GM10248 (cell line): Measurements from ENCODE around the gene RND3.

Experiments used
- CTCF ChIA-PET: fragments of 300-600 bp; sonication (Branson Sonifier 250); formaldehyde crosslinking; extraction: SDS; loops from one replicate; lab custom pipeline; 2021; ENCODE audit warnings: antibody characterized with exemption; lab: Yijun Ruan, JAX
- POLR2A ChIA-PET: fragments of 350-650 bp; sonication (Branson Sonifier 250); formaldehyde crosslinking; extraction: SDS; loops from one replicate; lab custom pipeline; 2020; ENCODE audit warnings: antibody characterized with exemption; lab: Yijun Ruan, JAX
- DNase-seq: peaks from one replicate; pipeline ENCODE4 v3.0.0; 2012; ENCODE audit errors: extremely low spot score
- TF ChIP-seq, protein P1 (sequence below): IDR thresholded peaks from 2 replicates; pipeline ENCODE4 v1.5.1; 2012; ENCODE audit warnings: mild to moderate bottlenecking, low read depth; ENCODE audit errors: extremely low read depth, missing control alignments, control extremely low read depth

RND3 gene

DNA sequence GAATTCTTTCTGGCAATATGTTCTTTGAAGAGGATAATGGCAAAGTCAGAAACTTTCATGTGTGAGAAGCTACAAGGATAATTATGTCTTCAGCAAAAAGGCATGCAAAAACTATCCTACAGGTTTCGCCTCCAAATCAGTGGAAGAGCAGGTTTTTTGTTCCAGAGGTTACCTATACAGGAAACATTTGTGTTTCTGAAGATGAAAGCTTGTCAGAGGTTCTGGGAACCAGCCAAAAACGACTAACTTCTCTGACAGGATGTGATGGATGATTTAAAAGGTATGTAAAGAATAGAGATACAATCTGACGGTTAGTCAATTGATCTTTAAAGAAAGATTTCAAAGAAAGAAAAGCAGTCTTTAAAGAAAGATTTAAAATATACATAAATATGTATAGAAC, 37.6 kb downstream of the RND3 start:
- TF ChIP-seq, protein P1, sequence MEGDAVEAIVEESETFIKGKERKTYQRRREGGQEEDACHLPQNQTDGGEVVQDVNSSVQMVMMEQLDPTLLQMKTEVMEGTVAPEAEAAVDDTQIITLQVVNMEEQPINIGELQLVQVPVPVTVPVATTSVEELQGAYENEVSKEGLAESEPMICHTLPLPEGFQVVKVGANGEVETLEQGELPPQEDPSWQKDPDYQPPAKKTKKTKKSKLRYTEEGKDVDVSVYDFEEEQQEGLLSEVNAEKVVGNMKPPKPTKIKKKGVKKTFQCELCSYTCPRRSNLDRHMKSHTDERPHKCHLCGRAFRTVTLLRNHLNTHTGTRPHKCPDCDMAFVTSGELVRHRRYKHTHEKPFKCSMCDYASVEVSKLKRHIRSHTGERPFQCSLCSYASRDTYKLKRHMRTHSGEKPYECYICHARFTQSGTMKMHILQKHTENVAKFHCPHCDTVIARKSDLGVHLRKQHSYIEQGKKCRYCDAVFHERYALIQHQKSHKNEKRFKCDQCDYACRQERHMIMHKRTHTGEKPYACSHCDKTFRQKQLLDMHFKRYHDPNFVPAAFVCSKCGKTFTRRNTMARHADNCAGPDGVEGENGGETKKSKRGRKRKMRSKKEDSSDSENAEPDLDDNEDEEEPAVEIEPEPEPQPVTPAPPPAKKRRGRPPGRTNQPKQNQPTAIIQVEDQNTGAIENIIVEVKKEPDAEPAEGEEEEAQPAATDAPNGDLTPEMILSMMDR: no peak
- POLR2A ChIA-PET: no interaction called here
- CTCF ChIA-PET: no interaction called here
- DNase-seq: no peak

DNA sequence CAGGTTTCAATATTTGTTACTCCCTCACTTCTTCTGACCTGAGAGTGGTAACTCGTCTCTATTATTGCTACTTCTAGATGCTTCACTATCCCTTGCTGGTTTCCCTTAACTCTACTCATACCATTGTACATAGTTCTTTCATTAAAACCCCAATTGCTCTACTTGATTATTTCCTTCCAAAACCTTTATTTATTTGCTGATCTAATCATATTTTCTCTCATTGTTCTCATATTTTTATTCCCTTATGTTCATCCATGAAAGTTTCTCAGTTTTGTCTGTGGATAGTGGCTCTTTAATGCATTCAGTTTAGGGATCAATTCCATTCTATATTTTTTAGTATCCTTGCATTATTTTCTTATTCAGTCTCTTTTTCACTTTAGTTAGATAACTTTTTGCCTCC, 42.1 kb downstream of the RND3 start:
- TF ChIP-seq, protein P1: no peak
- ChIA-PET CTCF (no interaction called here), POLR2A (no interaction called here)
- no peak for DNase-seq

DNA sequence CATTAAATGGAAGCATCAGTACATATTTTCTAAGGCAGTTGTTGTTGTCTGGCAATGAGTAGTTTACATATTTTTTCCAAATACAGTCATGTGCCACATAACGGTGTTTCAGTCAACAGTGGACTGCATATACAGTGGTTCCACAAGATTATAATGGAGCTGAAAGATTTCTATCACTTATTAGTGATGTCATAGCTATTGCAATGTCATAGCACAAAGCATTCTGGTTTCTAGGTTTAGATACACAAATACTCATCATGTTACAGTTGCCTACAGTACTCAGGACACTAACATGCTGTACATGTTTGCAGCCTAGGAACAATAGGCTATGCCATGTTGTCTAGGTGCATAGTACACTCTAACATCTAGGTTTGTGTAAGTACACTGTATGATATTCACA, 45.0 kb downstream of the RND3 start:
- TF ChIP-seq, protein P1: no peak
- DNase-seq: no peak
- CTCF ChIA-PET: no interaction called here
- POLR2A ChIA-PET: no interaction called here

DNA sequence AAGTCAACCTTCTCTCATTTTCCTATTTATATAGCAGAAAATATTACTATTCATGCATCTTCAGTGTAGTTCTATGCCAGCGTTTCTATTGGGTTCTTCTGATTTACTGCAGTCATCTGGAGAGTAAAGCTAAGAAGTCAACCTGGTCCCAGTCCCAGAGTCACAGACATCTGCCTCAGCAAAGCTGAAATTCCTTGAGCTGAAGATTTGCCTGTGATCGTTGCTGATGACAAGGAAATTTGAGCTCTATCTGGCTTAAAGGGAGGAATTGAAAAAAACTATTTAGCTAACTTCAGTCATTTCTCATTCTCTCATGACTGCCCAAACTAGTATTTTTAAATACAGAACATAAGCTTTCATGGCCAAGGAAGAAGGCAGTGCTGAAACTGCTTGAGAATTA, 45.7 kb downstream of the RND3 start:
- ChIA-PET POLR2A (no interaction called here), CTCF (no interaction called here)
- TF ChIP-seq, protein P1: no peak
- DNase-seq: no peak

DNA sequence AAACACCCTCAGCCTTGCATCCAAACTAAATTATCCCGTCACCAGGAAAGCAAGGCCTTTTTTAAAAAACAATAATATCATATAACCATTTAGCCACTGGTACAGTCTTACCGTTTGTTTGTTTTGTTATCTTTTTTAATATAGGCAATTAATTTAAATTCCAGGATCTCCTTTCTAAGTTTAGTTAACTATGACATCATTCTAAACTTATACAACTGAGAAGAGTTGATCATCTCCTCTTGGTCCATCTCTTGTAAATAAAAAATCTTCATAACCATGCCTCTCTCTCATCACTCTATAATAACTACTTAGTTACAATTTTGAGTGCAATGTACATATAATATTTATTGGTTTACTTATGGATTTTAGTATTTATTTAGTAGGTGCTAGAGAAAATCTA, 46.2 kb downstream of the RND3 start:
- CTCF ChIA-PET: no interaction called here
- no peak for DNase-seq
- TF ChIP-seq, protein P1: no peak
- POLR2A ChIA-PET: no interaction called here

DNA sequence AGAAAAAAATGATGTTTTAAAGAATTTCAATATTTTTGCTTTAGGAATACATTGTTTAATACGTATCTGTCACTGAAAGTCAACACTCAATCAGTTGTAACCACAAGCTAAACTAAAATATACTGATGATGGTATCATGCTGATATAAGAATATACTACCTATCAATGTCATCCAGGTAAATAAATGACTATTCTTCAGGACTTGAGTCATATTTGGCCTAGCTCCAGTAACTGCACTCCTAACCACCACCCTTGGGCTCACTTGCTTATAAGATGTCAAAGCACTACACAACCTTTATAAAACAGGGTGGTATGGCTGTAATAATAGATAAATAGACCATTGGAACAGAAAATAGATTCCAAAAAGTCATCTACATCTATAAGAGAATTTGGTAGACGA, 48.8 kb downstream of the RND3 start:
- DNase-seq: no peak
- TF ChIP-seq, protein P1: no peak
- ChIA-PET CTCF (no interaction called here), POLR2A (no interaction called here)

DNA sequence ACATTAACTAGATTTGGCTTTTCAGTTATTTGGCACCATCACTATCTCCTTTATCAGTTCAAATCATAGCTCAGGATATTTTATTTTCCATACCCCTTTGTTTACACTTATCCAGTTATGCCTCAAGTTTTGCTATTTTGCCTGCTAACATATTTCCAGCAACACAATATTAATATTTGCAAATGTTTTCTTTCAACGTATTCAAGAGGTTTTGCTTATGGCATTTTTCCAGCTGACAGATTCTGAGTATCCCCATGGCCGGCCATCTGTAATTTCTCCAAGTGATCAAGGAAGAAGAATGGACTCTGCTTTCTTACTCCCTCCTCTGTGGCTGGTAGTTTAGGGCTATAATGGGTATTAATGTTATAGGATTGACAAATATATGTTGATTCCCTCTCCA, 49.4 kb downstream of the RND3 start:
- no peak for DNase-seq
- TF ChIP-seq, protein P1: no peak
- ChIA-PET POLR2A (no interaction called here), CTCF (no interaction called here)
